ENCODE results near the gene CALN1. TPM values are rescaled to one million over a fixed set of nuclear protein-coding genes. Genes with fewer than 3 reads are reported as not detected.

CALN1 gene
- total RNA-seq, 1 donor from 2014 or later = not detected

- H3K27me3 Mint-ChIP-seq (ENCODE audit: low read depth, unreplicated experiment) = peaks cover 12% of the 10 kb centered on the region
- DNase-seq (ENCODE audit: low read depth) (no peak), FAIRE-seq (no peak)
- no peaks in the 10 kb centered on the region for H3K36me3 Mint-ChIP-seq (ENCODE audit: low read depth, unreplicated experiment)
- no peaks in the 10 kb centered on the region for H3K4me1 Mint-ChIP-seq (ENCODE audit: low read depth, unreplicated experiment)
- no peaks in the 10 kb centered on the region for H3K36me3 ChIP-seq (ENCODE audit: insufficient read depth, low read length)
- H4K20me1 ChIP-seq (ENCODE audit: insufficient read depth, low read length) = no peaks in the 10 kb centered on the region
- H3K4me1 ChIP-seq (ENCODE audit: insufficient read depth, low read length) = no peaks in the 10 kb centered on the region
- TF ChIP-seq EZH2 (IDR thresholded peaks at IDR 0.05; ENCODE audit: insufficient read depth, low read length) (no peak), CTCF (IDR thresholded peaks at IDR 0.05; ENCODE audit: insufficient read depth, low read depth, low read length) (no peak)
- H3K4me3 Mint-ChIP-seq (ENCODE audit: unreplicated experiment) = no peak overlapping the region
- H3K27ac Mint-ChIP-seq (ENCODE audit: unreplicated experiment) = no peak overlapping the region
- no peak overlapping the region for H2AFZ ChIP-seq (ENCODE audit: low read depth, low read length)
- H3K27me3 ChIP-seq (ENCODE audit: insufficient read depth, low read length) = no peaks in the 10 kb centered on the region
- H3K79me2 ChIP-seq (ENCODE audit: insufficient read depth, low read length) = no peaks in the 10 kb centered on the region
- no peak overlapping the region for H3K4me3 ChIP-seq (ENCODE audit: insufficient read depth, low read depth, low read length)
- H3K4me2 ChIP-seq (ENCODE audit: low read length) = no peak overlapping the region
- no peak overlapping the region for H3K9ac ChIP-seq (ENCODE audit: low read length)
- no peak overlapping the region for H3K27ac ChIP-seq (ENCODE audit: low read depth, low read length)
- no peaks in the 10 kb centered on the region for H3K9me3 Mint-ChIP-seq (ENCODE audit: unreplicated experiment)
- H3K9me3 ChIP-seq (ENCODE audit: insufficient read depth, low read depth, low read length) = no peaks in the 10 kb centered on the region
These were observed 395.6 kb downstream of the CALN1 start for GRCh38 chr7:72016574-72016973.

GRCh38 chr7:72015136-72015535, 397.0 kb downstream of the CALN1 start:
- H3K9me3 Mint-ChIP-seq (ENCODE audit: unreplicated experiment) = no peaks in the 10 kb centered on the region
- Histone ChIP-seq H3K9ac (ENCODE audit: low read length) (no peak overlapping the region), H3K79me2 (ENCODE audit: insufficient read depth, low read length) (no peaks in the 10 kb centered on the region), H3K27me3 (ENCODE audit: insufficient read depth, low read length) (no peaks in the 10 kb centered on the region), H3K4me3 (ENCODE audit: insufficient read depth, low read depth, low read length) (no peak overlapping the region), H2AFZ (ENCODE audit: low read depth, low read length) (no peak overlapping the region), H3K36me3 (ENCODE audit: insufficient read depth, low read length) (no peaks in the 10 kb centered on the region), H3K27ac (ENCODE audit: low read depth, low read length) (no peak overlapping the region), H3K4me2 (ENCODE audit: low read length) (no peak overlapping the region), H3K4me1 (ENCODE audit: insufficient read depth, low read length) (no peaks in the 10 kb centered on the region), H4K20me1 (ENCODE audit: insufficient read depth, low read length) (no peaks in the 10 kb centered on the region), H3K9me3 (ENCODE audit: insufficient read depth, low read depth, low read length) (no peaks in the 10 kb centered on the region)
- TF ChIP-seq EZH2 (IDR thresholded peaks at IDR 0.05; ENCODE audit: insufficient read depth, low read length) (no peak), CTCF (IDR thresholded peaks at IDR 0.05; ENCODE audit: insufficient read depth, low read depth, low read length) (no peak)
- no peak overlapping the region for H3K27ac Mint-ChIP-seq (ENCODE audit: unreplicated experiment)
- no peak overlapping the region for H3K4me3 Mint-ChIP-seq (ENCODE audit: unreplicated experiment)
- H3K4me1 Mint-ChIP-seq (ENCODE audit: low read depth, unreplicated experiment) = no peaks in the 10 kb centered on the region
- DNase-seq (ENCODE audit: low read depth) = no peak
- no peaks in the 10 kb centered on the region for H3K36me3 Mint-ChIP-seq (ENCODE audit: low read depth, unreplicated experiment)
- no peak for FAIRE-seq
- H3K27me3 Mint-ChIP-seq (ENCODE audit: low read depth, unreplicated experiment) = peaks cover 11% of the 10 kb centered on the region

DNA sequence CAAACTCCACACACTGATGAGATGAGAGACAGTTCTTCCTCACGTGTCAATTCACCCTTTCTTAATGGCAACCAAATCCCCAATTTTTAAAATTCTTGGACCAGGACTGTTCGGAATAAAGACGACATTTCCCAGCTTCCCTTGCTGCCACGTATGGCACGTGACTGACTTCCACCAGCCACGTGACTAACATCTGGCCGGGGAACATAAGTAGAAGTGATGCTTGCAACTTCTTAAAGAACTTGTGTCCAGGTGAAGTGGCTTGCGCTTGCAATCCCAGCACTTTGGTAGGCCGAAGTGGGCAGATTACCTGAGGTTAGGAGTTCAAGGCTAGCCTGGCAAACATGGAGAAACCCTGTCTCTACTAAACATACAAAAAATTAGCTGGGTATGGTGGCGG, 405.1 kb downstream of the CALN1 start:
- Histone ChIP-seq H4K20me1 (ENCODE audit: insufficient read depth, low read length) (no peaks in the 10 kb centered on the region), H3K27me3 (ENCODE audit: insufficient read depth, low read length) (no peaks in the 10 kb centered on the region), H2AFZ (ENCODE audit: low read depth, low read length) (no peak overlapping the region), H3K27ac (ENCODE audit: low read depth, low read length) (no peak overlapping the region), H3K9ac (ENCODE audit: low read length) (no peak overlapping the region), H3K36me3 (ENCODE audit: insufficient read depth, low read length) (no peaks in the 10 kb centered on the region), H3K79me2 (ENCODE audit: insufficient read depth, low read length) (no peaks in the 10 kb centered on the region), H3K4me2 (ENCODE audit: low read length) (no peak overlapping the region), H3K9me3 (ENCODE audit: insufficient read depth, low read depth, low read length) (no peaks in the 10 kb centered on the region), H3K4me3 (ENCODE audit: insufficient read depth, low read depth, low read length) (no peak overlapping the region), H3K4me1 (ENCODE audit: insufficient read depth, low read length) (no peaks in the 10 kb centered on the region)
- DNase-seq (ENCODE audit: low read depth) (no peak), FAIRE-seq (no peak)
- H3K27ac Mint-ChIP-seq (ENCODE audit: unreplicated experiment) = no peak overlapping the region
- H3K9me3 Mint-ChIP-seq (ENCODE audit: unreplicated experiment) = peaks cover 3% of the 10 kb centered on the region
- H3K4me3 Mint-ChIP-seq (ENCODE audit: unreplicated experiment) = no peak overlapping the region
- no peaks in the 10 kb centered on the region for H3K36me3 Mint-ChIP-seq (ENCODE audit: low read depth, unreplicated experiment)
- no peaks in the 10 kb centered on the region for H3K27me3 Mint-ChIP-seq (ENCODE audit: low read depth, unreplicated experiment)
- H3K4me1 Mint-ChIP-seq (ENCODE audit: low read depth, unreplicated experiment) = no peaks in the 10 kb centered on the region
- TF ChIP-seq EZH2 (IDR thresholded peaks at IDR 0.05; ENCODE audit: insufficient read depth, low read length) = no peak

Data from astrocyte (in vitro differentiated cells and primary cell).